AG04449 (cell line): ENCODE results near the gene TMEM130.
A peak's percentile ranks its signal among the peaks of the same experiment; 100 is the strongest.

Experiments used
- CTCF ChIA-PET: fragments of 350-600 bp; formaldehyde crosslinking; extraction: SDS; loops from one replicate; lab custom pipeline; 2021; ENCODE audit warnings: antibody characterized with exemption; lab: Yijun Ruan, JAX
- POLR2A ChIA-PET: fragments of 400-600, 350-600 bp; formaldehyde crosslinking; extraction: SDS; loops from one replicate; lab custom pipeline; 2020; ENCODE audit warnings: antibody characterized with exemption, inconsistent platforms; lab: Yijun Ruan, JAX
- DNase-seq: peaks from one replicate; pipeline ENCODE4 v3.0.0-alpha.2; 2010; ENCODE audit warnings: low read depth, low spot score
- H3K4me3 ChIP-seq: 2 replicates; pipeline ENCODE4 v1.5.1; 2011; ENCODE audit warnings: low read depth, mild to moderate bottlenecking, control low read depth, low read length
- TF ChIP-seq, protein P1 (sequence below): IDR thresholded peaks from one replicate; pipeline ENCODE4 v1.5.1; 2011; ENCODE audit warnings: mild to moderate bottlenecking, moderate library complexity, low read length, control low read depth, inconsistent platforms; ENCODE audit not compliant: insufficient read depth; ENCODE audit errors: missing control alignments

TMEM130 gene, protein sequence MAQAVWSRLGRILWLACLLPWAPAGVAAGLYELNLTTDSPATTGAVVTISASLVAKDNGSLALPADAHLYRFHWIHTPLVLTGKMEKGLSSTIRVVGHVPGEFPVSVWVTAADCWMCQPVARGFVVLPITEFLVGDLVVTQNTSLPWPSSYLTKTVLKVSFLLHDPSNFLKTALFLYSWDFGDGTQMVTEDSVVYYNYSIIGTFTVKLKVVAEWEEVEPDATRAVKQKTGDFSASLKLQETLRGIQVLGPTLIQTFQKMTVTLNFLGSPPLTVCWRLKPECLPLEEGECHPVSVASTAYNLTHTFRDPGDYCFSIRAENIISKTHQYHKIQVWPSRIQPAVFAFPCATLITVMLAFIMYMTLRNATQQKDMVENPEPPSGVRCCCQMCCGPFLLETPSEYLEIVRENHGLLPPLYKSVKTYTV

DNA sequence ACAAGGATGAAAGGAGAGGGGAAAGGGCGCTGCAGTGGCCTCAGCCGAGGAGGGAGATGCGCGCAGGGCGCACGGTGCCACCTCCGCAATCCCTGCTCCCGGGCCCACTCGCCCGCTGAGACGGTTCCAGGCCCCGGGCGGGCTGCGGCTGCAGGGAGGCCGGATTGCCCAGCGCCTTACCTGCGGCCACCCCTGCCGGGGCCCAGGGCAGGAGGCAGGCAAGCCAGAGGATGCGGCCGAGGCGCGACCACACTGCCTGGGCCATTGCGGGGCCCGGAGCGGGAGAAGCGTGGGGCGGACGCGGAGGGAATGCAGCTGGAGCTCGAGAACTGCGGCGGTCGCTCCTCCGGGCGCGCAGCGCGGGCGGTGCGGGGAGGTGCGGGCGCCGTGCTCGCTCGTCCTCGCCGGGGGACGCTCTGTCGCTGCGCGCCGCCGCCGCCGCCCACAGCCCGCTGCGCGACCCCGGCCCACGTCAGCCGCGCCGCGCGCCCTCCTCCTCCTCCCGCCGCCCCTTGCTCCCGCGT, at the start of gene TMEM130:
Gene TMEM130 (minus strand): TSS at position 418 of the 524 bp plus-strand sequence. CDS start 153 bp downstream, at position 265.
- POLR2A ChIA-PET: interaction anchor here (0.6 kb wide), 1 partner anchor 237 kb away, joined by 3 read pairs; no protein-coding TSS in a partner anchor
- no peak for DNase-seq
- TF ChIP-seq, protein P1, sequence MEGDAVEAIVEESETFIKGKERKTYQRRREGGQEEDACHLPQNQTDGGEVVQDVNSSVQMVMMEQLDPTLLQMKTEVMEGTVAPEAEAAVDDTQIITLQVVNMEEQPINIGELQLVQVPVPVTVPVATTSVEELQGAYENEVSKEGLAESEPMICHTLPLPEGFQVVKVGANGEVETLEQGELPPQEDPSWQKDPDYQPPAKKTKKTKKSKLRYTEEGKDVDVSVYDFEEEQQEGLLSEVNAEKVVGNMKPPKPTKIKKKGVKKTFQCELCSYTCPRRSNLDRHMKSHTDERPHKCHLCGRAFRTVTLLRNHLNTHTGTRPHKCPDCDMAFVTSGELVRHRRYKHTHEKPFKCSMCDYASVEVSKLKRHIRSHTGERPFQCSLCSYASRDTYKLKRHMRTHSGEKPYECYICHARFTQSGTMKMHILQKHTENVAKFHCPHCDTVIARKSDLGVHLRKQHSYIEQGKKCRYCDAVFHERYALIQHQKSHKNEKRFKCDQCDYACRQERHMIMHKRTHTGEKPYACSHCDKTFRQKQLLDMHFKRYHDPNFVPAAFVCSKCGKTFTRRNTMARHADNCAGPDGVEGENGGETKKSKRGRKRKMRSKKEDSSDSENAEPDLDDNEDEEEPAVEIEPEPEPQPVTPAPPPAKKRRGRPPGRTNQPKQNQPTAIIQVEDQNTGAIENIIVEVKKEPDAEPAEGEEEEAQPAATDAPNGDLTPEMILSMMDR: no peak
- CTCF ChIA-PET: interaction anchor here (1.3 to 2.1 kb wide), 3 partner anchors 9 to 28 kb away, joined by 6 to 8 read pairs (median 7); partner anchors contain the start of gene TRRAP
- peak within 1 kb of the TSS; percentile 62 for H3K4me3 ChIP-seq

DNA sequence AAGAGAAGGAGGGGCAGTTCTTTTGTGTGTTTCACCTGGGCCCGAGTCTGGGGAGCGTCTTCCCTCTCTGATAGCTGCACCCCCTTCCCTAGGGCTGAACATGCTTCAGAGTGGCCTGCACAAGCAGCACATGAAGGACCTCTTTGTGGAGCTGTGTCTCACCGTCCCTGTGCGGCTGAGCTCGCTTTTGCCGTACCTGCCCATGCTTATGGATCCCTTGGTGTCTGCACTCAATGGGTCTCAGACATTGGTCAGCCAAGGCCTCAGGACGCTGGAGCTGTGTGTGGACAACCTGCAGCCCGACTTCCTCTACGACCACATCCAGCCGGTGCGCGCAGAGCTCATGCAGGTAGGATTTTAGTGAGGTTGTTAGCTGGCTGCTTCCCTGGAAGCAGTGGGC, 47.5 kb upstream of the TMEM130 start:
- no peak for DNase-seq
- ChIA-PET CTCF (interaction anchor here (0.6 kb wide), 1 partner anchor 87 kb away, joined by 3 read pairs; no protein-coding TSS in a partner anchor), POLR2A (no interaction called here)
- TF ChIP-seq, protein P1: no peak
- H3K4me3 ChIP-seq: no peak overlapping the region

DNA sequence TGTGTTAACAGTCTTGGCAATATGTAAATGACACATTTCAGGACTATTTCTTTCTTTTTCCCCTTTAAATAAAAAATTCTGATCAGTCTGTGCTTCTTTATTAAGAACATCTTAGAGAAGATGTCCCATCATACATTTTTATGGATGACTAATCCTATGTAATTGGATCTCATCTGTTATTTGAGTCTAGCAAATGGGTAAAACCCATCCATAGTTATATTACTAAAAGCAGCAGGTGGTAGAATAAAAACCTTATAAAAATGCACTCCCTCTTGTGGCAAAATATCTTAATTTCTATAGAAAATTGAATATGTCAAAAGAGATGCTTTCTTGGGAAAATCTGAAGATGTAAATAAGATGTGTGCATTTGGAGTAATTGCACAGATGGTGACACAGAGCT, 43.8 kb upstream of the TMEM130 start:
- TF ChIP-seq, protein P1: no peak
- ChIA-PET POLR2A (no interaction called here), CTCF (interaction anchor here (1.0 to 1.3 kb wide), 5 partner anchors 11 to 82 kb away, joined by 3 to 6 read pairs (median 3); no protein-coding TSS in a partner anchor)
- no peak for DNase-seq
- no peak overlapping the region for H3K4me3 ChIP-seq

DNA sequence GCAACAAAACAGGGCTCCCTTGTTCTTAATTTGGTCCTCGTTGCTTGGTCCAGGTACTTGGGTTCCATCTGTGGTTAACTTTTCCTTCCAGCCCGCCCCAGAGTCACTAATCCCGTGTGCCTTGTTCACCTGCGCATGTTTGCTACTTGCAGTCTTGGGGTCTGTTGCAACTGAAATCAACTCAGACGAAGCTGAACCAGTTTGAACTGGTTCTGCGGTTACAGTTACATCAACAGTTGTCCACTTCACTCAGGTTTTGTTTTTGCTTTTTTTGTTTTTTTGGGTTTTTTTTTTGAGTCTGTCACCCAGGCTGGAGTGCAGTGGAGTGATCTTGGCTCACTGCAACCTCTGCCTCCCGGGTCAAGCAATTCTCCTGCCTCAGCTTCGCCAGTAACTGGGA, 43.2 kb upstream of the TMEM130 start:
- TF ChIP-seq, protein P1: no peak
- ChIA-PET CTCF (no interaction called here), POLR2A (no interaction called here)
- no peak for DNase-seq
- H3K4me3 ChIP-seq: no peak overlapping the region

DNA sequence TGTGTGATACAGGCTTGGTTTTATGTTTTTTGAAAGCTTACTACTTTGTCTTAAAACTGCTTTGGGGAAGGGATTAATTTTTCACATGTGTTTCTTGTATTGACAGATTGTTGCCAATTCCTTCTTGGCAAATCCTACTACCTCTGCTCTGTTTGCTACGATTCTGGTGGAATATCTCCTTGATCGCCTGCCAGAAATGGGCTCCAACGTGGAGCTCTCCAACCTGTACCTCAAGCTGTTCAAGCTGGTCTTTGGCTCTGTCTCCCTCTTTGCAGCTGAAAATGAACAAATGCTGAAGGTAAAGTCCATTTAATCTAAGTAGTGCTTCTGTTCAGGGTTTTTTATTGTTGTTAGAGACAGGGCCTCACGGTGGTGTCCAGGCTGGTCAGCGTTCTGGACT, 42.1 kb upstream of the TMEM130 start:
- H3K4me3 ChIP-seq: no peak overlapping the region
- ChIA-PET POLR2A (interaction anchor here (0.5 kb wide), 1 partner anchor 58 kb away, joined by 3 read pairs; no protein-coding TSS in a partner anchor), CTCF (interaction anchor here (0.9 kb wide), 1 partner anchor 19 kb away, joined by 3 read pairs; no protein-coding TSS in a partner anchor)
- TF ChIP-seq, protein P1: no peak
- no peak for DNase-seq

DNA sequence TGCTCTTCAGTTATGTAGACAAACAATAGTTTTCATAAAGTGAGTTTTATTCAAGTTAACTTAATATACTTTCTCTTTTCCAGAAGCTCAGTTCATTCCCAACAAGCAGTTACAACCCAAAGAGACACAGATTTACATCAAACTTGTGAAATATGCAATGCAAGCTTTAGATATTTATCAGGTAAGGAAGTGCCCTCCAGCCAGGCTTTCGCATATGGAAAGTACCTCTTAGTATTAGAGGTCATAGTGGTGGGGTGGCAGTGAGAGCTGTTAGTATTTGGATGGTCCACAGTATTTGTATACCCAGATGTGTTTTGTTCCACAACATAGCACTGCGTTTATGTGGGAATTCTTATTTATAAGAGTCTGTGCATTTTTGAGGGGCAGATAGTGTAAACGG, 40.6 kb upstream of the TMEM130 start:
- POLR2A ChIA-PET: interaction anchor here (0.6 kb wide), 1 partner anchor 9 kb away, joined by 3 read pairs; no protein-coding TSS in a partner anchor
- CTCF ChIA-PET: interaction anchor here (1.4 to 1.5 kb wide), 2 partner anchors 12 to 79 kb away, joined by 3 to 5 read pairs; no protein-coding TSS in a partner anchor
- DNase-seq: no peak
- H3K4me3 ChIP-seq: no peak overlapping the region
- TF ChIP-seq, protein P1: no peak
